ENCODE data around the gene GHDC.
"Not testable (repeated sequence)": the region's sequence is repeated elsewhere in the genome, so short reads cannot be mapped to it uniquely, and the experiment has no call there.

Gene GHDC

DNA sequence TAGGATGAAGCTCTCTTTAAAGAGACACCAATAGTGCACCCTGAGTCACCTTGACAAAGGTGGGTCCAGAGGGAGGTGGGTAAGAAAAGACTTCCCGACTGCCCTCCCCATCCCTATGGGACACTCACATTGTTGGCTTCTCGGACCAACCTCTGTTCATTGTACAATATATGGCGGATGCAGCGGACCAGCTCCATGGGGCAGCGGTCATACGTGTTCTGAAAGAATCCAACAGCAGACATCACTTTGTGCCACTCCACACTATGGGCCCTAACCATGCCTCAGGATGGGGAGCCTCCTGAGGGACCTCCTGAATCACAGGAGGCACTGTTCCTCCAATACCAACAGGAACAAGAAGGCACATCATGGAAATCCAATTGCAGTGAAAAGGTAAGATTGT is 30.4 kb upstream of the GHDC start:
- H3K4me1 ChIP-seq (ENCODE audit: insufficient read depth, low read length): no peaks in the 10 kb centered on the region
- no peak overlapping the region for H2AFZ ChIP-seq (ENCODE audit: low read depth, low read length)
- H3K4me3 ChIP-seq (ENCODE audit: low read length): no peak overlapping the region
- peaks cover 46% of the 10 kb centered on the region for H3K36me3 ChIP-seq (ENCODE audit: insufficient read depth, low read length)
- no peaks in the 10 kb centered on the region for H3K9me3 ChIP-seq (ENCODE audit: low read length)
- H3K27me3 ChIP-seq (ENCODE audit: insufficient read depth, low read length): no peaks in the 10 kb centered on the region

DNA sequence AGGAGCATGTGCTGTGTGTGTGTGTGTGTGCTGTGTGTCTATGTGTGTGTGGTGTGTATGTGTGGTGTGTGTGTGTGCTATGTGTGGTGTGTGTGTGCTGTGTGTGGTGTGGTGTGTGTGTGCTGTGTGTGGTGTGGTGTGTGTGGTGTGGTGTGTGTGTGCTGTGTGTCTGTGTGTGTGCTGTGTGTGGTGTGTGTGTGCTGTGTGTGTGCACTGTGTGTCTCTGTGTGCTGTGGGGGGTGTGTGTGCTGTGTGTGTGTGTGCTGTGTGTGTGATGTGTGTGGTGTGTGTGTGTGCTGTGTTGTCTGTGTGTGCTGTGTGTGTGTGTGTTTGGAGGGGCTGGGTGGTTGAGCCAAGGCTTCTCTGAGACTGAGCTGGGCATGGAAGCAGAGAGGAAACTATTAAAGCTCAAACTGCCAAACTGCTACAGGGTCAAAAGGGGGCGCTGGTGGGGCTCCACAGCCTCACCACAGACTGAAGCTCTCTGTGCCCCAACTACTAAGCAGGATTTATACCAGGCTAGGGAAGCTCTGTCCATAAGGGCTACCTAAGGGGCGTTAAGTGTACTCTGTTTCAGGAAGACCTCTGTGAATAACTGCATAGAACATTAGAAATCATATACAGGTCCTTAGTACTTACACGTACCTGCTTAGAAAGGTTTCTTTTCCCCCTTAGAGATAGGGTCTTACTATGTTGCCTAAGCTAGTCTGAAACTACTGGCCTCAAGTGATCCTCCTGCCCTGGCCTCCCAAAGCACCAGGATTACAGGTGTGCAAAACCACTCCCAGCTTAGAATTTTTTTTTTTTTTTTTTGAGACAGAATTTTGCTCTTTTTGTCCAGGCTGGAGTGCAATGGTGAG is 27.8 kb upstream of the GHDC start:
- no peaks in the 10 kb centered on the region for H3K27me3 ChIP-seq (ENCODE audit: insufficient read depth, low read length)
- no peaks in the 10 kb centered on the region for H3K9me3 ChIP-seq (ENCODE audit: low read length)
- H3K4me1 ChIP-seq (ENCODE audit: insufficient read depth, low read length): no peaks in the 10 kb centered on the region
- no peak overlapping the region for H3K4me3 ChIP-seq (ENCODE audit: low read length)
- no peak overlapping the region for H2AFZ ChIP-seq (ENCODE audit: low read depth, low read length)
- H3K36me3 ChIP-seq (ENCODE audit: insufficient read depth, low read length): peaks cover 46% of the 10 kb centered on the region

DNA sequence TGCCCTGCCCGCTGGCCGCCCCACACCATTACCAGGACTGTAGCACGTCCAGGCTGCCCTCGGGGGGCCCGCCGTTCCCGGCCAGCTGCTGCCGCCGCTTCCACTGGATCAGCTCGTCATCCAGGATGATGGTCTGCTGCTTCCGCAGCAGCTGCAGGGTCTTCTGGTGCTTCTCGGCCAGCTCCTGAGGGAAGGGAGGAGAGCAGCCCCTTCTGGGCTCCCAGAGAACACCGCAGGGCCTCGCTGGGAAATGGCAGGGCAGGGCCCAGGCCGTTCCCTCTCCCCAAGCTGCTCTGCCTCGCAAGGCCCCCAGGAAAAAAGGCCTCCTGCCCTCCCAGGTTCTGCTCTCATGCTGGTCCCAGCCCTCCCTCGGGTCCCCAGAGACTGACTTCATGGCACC is 25.0 kb upstream of the GHDC start:
- not testable (repeated sequence) for H3K9me3 ChIP-seq (ENCODE audit: low read length); H3K27me3 ChIP-seq (ENCODE audit: insufficient read depth, low read length); H3K4me3 ChIP-seq (ENCODE audit: low read length); H3K4me1 ChIP-seq (ENCODE audit: insufficient read depth, low read length); H2AFZ ChIP-seq (ENCODE audit: low read depth, low read length)
- H3K36me3 ChIP-seq (ENCODE audit: insufficient read depth, low read length): peaks cover 61% of the 10 kb centered on the region

DNA sequence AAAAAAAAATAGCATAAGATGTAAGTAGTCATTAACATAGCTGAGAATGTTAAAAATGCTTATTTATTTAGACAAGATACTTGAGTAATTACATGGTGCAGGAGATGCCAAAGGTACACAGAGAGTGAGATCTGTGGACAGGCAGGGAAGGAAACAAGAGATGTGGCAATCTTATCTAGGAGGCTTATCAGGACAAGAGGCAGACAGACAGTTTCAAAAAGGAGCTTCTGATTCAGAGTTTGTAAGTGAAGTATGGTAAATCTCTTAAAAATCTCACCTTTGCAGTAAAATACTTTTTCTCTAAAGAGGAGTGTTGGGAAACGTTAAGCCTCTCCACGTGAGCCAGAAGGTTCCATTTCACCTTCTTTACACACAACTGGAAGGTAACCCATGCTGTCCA is 19.9 kb upstream of the GHDC start:
- H2AFZ ChIP-seq (ENCODE audit: low read depth, low read length): no peak overlapping the region
- H3K27me3 ChIP-seq (ENCODE audit: insufficient read depth, low read length): no peaks in the 10 kb centered on the region
- H3K36me3 ChIP-seq (ENCODE audit: insufficient read depth, low read length): peaks cover 75% of the 10 kb centered on the region

DNA sequence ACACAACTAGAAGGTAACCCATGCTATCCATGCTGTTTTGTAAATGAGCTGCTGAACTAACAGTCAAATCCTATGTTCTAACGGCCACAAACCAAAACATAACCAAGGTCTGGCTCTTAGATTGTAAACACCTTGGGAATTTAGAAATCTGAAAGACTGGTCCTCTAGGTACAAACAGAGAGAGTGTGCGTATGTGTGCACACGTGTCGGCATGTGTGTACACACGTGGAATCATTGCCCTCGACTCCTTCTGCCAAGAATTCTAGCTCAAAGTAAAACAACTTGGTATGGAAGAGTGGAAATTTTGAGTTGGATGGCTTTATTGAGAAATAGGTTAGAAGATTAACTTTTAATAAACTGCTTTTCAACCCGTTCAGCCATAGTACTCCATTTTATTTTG is 18.1 kb upstream of the GHDC start:
- H3K4me1 ChIP-seq (ENCODE audit: insufficient read depth, low read length): no peaks in the 10 kb centered on the region
- H3K9me3 ChIP-seq (ENCODE audit: low read length): no peaks in the 10 kb centered on the region
- H2AFZ ChIP-seq (ENCODE audit: low read depth, low read length): no peak overlapping the region
- H3K27me3 ChIP-seq (ENCODE audit: insufficient read depth, low read length): no peaks in the 10 kb centered on the region
- peaks cover 75% of the 10 kb centered on the region for H3K36me3 ChIP-seq (ENCODE audit: insufficient read depth, low read length)
- no peak overlapping the region for H3K4me3 ChIP-seq (ENCODE audit: low read length)

More for the DNA sequence above, 19.9 kb upstream of the GHDC start:
- H3K9me3 ChIP-seq (ENCODE audit: low read length): no peaks in the 10 kb centered on the region
- no peaks in the 10 kb centered on the region for H3K4me1 ChIP-seq (ENCODE audit: insufficient read depth, low read length)
- no peak overlapping the region for H3K4me3 ChIP-seq (ENCODE audit: low read length)

DNA sequence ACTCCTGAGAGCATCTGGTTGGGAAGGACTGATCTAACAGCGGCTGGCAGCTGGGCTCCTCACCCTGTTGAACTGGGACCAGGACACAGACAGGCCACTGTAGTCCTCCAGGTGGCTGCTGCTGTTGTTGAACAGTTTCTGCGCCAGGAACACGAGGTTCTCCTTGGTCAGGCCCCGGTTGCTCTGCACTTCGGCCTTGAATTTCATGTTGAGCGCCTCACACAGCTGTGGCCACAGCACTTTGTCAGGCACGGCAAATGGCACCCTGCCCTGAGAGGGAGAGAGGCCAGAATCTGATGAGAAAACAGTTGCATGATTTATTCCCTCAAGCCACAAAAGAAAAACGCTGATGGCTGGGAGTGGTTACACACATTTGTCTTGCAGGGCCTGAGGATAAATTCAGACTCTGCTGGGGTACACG is 17.6 kb upstream of the GHDC start:
- peaks cover 75% of the 10 kb centered on the region for H3K36me3 ChIP-seq (ENCODE audit: insufficient read depth, low read length)

DNA sequence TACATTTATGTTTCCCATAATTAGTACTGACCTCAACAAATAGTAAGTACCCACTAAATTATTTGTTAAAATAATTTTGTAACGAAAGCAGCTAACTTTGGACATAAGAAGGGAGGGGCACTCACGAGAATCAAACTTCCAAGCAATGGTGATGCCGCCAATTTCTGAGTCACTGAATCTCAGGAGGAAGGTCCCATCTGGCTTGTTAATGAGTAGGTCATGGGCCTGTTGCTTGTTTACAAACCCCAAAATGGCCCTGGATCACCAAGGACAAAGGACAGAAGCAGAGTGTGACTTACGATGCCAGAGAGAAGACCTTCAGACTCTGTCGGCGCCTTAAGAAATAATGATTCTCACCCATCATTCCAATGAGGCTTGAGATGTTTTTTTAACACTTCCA is 15.8 kb upstream of the GHDC start:
- H3K9me3 ChIP-seq (ENCODE audit: low read length): no peaks in the 10 kb centered on the region
- H3K4me1 ChIP-seq (ENCODE audit: insufficient read depth, low read length): no peaks in the 10 kb centered on the region
- H3K27me3 ChIP-seq (ENCODE audit: insufficient read depth, low read length): no peaks in the 10 kb centered on the region
- no peak overlapping the region for H3K4me3 ChIP-seq (ENCODE audit: low read length)
- H3K36me3 ChIP-seq (ENCODE audit: insufficient read depth, low read length): peaks cover 75% of the 10 kb centered on the region
- no peak overlapping the region for H2AFZ ChIP-seq (ENCODE audit: low read depth, low read length)

More for the DNA sequence above, 17.6 kb upstream of the GHDC start:
- H3K4me3 ChIP-seq (ENCODE audit: low read length); H3K9me3 ChIP-seq (ENCODE audit: low read length); H2AFZ ChIP-seq (ENCODE audit: low read depth, low read length); H3K4me1 ChIP-seq (ENCODE audit: insufficient read depth, low read length); H3K27me3 ChIP-seq (ENCODE audit: insufficient read depth, low read length): not testable (repeated sequence)

DNA sequence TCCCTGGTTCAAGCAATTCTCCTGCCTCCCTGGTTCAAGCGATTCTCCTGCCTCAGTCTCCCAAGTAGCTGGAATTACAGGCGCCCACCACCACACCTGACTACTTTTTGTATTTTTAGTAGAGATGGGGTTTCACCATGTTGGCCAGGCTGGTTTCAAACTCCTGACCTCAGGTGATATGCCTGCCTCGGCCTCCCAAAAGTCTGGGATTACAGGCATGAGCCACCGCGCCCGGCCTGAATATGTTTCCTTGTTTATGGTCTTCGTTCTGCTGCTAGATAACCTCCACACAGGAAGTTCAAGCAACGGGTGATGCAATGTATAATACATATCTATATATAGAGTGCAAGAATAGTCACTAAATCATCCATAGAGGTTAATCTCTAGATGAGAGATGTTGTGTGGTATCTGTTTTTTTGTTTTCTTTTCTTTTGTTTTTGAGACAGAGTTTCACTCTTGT is 11.9 kb upstream of the GHDC start:
- peaks cover 83% of the 10 kb centered on the region for H3K36me3 ChIP-seq (ENCODE audit: insufficient read depth, low read length)
- H2AFZ ChIP-seq (ENCODE audit: low read depth, low read length); H3K4me1 ChIP-seq (ENCODE audit: insufficient read depth, low read length); H3K4me3 ChIP-seq (ENCODE audit: low read length); H3K27me3 ChIP-seq (ENCODE audit: insufficient read depth, low read length); H3K9me3 ChIP-seq (ENCODE audit: low read length): not testable (repeated sequence)

DNA sequence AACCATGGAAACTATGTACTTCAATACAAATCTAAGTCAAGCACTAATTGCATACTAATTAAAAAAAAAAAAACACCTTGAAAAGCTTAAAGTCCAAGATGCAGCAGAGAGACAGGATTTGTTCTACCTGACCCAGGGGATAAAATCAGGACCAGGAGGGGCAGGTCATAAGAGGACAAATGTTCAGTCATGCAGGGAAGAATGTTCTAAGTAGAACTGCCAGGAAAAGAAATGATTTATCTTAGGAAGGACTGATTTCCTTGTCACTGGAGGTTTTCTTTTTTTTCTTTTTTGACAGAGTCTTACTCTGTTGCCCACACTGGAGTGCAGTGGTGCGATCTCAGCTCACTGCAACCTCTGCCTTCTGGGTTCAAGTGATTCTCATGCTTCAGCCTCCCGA is 9.1 kb upstream of the GHDC start:
- H3K36me3 ChIP-seq (ENCODE audit: insufficient read depth, low read length): peaks cover 75% of the 10 kb centered on the region
- no peaks in the 10 kb centered on the region for H3K27me3 ChIP-seq (ENCODE audit: insufficient read depth, low read length)
- no peak overlapping the region for H2AFZ ChIP-seq (ENCODE audit: low read depth, low read length)
- H3K4me3 ChIP-seq (ENCODE audit: low read length): no peak overlapping the region
- H3K9me3 ChIP-seq (ENCODE audit: low read length): no peaks in the 10 kb centered on the region
- H3K4me1 ChIP-seq (ENCODE audit: insufficient read depth, low read length): peaks cover 10% of the 10 kb centered on the region

DNA sequence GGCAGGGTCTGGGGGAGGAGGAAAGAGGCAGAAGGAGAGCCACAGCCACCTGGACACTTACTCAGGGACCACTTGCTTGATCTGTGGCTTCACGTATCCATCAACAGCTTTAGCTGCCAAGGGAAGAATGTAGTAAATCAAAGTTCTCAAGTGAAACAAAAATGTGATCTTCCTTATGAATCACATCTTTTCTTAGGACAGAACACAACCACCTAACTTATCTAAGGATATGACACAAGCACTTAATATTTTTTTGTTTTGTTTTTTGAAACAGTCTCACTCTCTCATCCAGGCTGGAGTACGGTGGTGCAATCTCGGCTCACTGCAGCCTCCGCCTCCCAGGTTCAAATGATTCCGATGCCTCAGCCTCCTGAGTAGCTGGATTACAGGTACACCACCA is 8.4 kb upstream of the GHDC start:
- peaks cover 10% of the 10 kb centered on the region for H3K4me1 ChIP-seq (ENCODE audit: insufficient read depth, low read length)
- no peak overlapping the region for H2AFZ ChIP-seq (ENCODE audit: low read depth, low read length)
- H3K4me3 ChIP-seq (ENCODE audit: low read length): no peak overlapping the region
- H3K27me3 ChIP-seq (ENCODE audit: insufficient read depth, low read length): no peaks in the 10 kb centered on the region
- H3K36me3 ChIP-seq (ENCODE audit: insufficient read depth, low read length): peaks cover 71% of the 10 kb centered on the region
- H3K9me3 ChIP-seq (ENCODE audit: low read length): no peaks in the 10 kb centered on the region

DNA sequence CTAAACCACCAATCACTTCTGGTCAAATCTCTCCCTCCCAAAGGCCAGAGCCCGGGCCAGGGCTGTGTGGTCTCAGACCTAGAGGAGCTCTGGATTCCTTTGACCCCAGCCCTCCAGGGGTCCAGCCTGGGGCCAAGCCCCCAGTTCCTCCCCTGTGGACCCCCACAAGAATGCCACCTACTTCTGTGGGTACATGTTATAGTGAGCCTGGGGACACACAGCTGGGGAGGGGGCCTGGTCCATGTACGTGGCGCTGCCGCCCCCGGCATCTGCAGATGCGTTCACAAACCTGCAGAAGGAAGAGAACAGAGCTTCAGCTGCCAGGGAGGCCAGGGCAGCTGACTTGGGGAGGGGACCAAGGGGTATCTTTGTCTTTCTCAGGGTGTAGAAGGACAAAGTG is 7.9 kb upstream of the GHDC start:
- Histone ChIP-seq H3K4me3 (ENCODE audit: low read length) (no peak overlapping the region), H2AFZ (ENCODE audit: low read depth, low read length) (no peak overlapping the region), H3K36me3 (ENCODE audit: insufficient read depth, low read length) (peaks cover 67% of the 10 kb centered on the region)

DNA sequence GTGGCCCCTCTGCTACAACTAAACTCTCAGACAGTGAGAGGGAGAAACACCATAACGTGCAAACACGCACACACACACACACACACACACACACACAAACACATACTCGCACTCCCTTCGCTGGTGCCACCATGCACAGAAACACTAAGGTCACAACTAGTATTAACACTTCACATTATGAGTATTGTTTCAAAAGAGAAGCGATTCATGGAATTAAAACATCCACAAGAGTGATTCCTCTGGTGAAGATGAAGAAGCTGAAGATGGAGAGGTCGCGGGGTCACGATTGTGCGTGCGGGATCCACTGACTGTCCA is 7.1 kb upstream of the GHDC start:
- Histone ChIP-seq H3K27me3 (ENCODE audit: insufficient read depth, low read length) (no peaks in the 10 kb centered on the region), H3K4me1 (ENCODE audit: insufficient read depth, low read length) (peaks cover 10% of the 10 kb centered on the region), H3K4me3 (ENCODE audit: low read length) (no peak overlapping the region), H3K36me3 (ENCODE audit: insufficient read depth, low read length) (peaks cover 60% of the 10 kb centered on the region), H3K9me3 (ENCODE audit: low read length) (no peaks in the 10 kb centered on the region), H2AFZ (ENCODE audit: low read depth, low read length) (no peak overlapping the region)

More for the DNA sequence above, 7.9 kb upstream of the GHDC start:
- no peaks in the 10 kb centered on the region for H3K9me3 ChIP-seq (ENCODE audit: low read length)
- H3K27me3 ChIP-seq (ENCODE audit: insufficient read depth, low read length): no peaks in the 10 kb centered on the region
- peaks cover 10% of the 10 kb centered on the region for H3K4me1 ChIP-seq (ENCODE audit: insufficient read depth, low read length)

DNA sequence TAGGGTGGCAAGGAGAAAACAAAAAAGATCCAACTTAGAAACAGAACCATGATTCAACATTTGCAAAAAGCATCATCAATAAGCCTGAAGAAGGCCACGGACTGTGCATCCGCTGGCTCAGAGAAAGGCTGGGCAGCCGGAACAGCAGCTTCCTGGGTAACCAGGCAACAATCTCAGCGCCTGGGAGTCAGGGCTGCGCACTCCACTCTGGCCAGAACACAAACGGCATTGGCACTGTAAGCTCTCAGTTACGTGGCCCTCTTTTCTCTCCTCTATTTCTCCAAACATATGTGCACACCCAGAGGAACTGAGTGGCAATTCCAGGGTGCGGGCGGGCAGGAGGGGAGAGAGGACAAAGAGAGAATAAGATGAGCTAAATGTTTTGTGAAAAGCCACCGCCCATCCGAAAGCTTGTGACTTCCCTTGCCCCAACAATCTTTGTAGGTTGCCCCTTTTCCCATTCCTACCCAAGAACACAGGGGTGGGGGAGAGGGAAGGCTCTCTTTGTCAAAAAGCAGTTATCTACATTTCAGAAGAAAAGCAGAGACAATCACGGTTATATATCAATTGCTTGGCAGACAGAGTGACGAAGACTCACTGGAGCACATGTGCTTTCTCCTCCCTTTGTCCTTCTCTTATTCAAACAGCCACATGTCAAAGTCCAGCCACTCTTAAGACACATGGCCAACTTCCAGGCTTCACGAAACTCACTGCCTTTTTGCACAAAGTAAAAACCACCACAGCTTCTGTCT is 6.6 kb upstream of the GHDC start:
- H3K36me3 ChIP-seq (ENCODE audit: insufficient read depth, low read length): peaks cover 55% of the 10 kb centered on the region
- H3K4me3 ChIP-seq (ENCODE audit: low read length): no peak overlapping the region
- peaks cover 10% of the 10 kb centered on the region for H3K4me1 ChIP-seq (ENCODE audit: insufficient read depth, low read length)

More for the DNA sequence above, 6.6 kb upstream of the GHDC start:
- Histone ChIP-seq H3K27me3 (ENCODE audit: insufficient read depth, low read length) (no peaks in the 10 kb centered on the region), H3K9me3 (ENCODE audit: low read length) (no peaks in the 10 kb centered on the region), H2AFZ (ENCODE audit: low read depth, low read length) (no peak overlapping the region)

All from neuron (in vitro differentiated cells).